Stomach (tissue), 9 donors: ENCODE data around the gene BACE1. TPM values are rescaled to one million over a fixed set of nuclear protein-coding genes. Genes with fewer than 3 reads are reported as not detected.

Experiments
- DNase-seq, 2 donors: peaks; one replicate each; pipeline versions ENCODE4 v3.0.0 to v3.0.0-alpha.2; 2013 to 2019
- H3K27ac ChIP-seq, 5 donors: fragments of 200-600 bp in 4 of 5; sonication (generic) in 4 of 5; one replicate each; pipeline ENCODE4 v1.5.1; 2013 to 2019; ENCODE audit warnings: mild to moderate bottlenecking in 1 of 5, moderate library complexity in 1 of 5
- H3K27me3 ChIP-seq, 3 donors: fragments of 200-600 bp; sonication (generic); one replicate each; pipeline ENCODE4 v1.5.1; 2017 to 2019; ENCODE audit warnings: mixed run types in 1 of 3
- H3K36me3 ChIP-seq, 4 donors: fragments of 200-600 bp; sonication (generic); 1 replicate in 3 of 4; 2 replicates in 1 of 4; pipeline ENCODE4 v1.5.1; 2016 to 2019
- H3K4me1 ChIP-seq, 4 donors: fragments of 200-600 bp; sonication (generic); one replicate each; pipeline ENCODE4 v1.5.1; 2016 to 2019
- H3K4me3 ChIP-seq, 4 donors: fragments of 200-600 bp; sonication (generic) in 3 of 4; one replicate each; pipeline ENCODE4 v1.5.1; 2016 to 2019; ENCODE audit warnings: mild to moderate bottlenecking in 1 of 4
- H3K9me3 ChIP-seq, 4 donors: fragments of 200-600 bp; sonication (generic); one replicate each; pipeline ENCODE4 v1.5.1; 2016 to 2019
- CTCF ChIP-seq, 7 experiments: fragments of 450-650 bp in 4 of 7; fragments of 200-600 bp in 3 of 7; sonication (generic) in 3 of 7; IDR thresholded peaks; one replicate each; pipeline ENCODE4 v1.5.1; 2016 to 2019; ENCODE audit warnings: antibody characterized with exemption in 7 of 7, control low read depth in 2 of 7, mild to moderate bottlenecking in 1 of 7
- EP300 ChIP-seq: sonication (generic); formaldehyde crosslinking; IDR thresholded peaks from one replicate; pipeline ENCODE4 v1.6.1; 2017; ENCODE audit warnings: antibody characterized with exemption
- POLR2A ChIP-seq, 4 donors: fragments of 450-650 bp; IDR thresholded peaks; one replicate each; pipeline ENCODE4 v1.6.1; 2016; ENCODE audit warnings: antibody characterized with exemption in 4 of 4, control low read depth in 2 of 4, mild to moderate bottlenecking in 1 of 4, moderate library complexity in 1 of 4
- POLR2AphosphoS5 ChIP-seq, 3 donors: sonication (generic); formaldehyde crosslinking; IDR thresholded peaks; one replicate each; pipeline ENCODE4 v1.6.1; 2016; ENCODE audit warnings: antibody characterized with exemption in 3 of 3
- WGBS, 5 donors: extraction: QIAGEN DNeasy Blood & Tissue Kit in 3 of 5; methylation state at CpG; one replicate each; pipeline versions ENCODE4 v1.1.5 to v1.1.7; 2013 to 2018; 5-methylcytosine and 5-hydroxymethylcytosine counted together
- intact Hi-C: fragments of 100-400 bp; cut with DNase I; formaldehyde crosslinking; loops from one replicate; pipeline ENCODE4 v1.15.1; 2023; ENCODE audit warnings: low total_unique reads
- polyA plus RNA-seq, 3 donors: library from polyadenylated mRNA; stranded (reverse); fragments of 200-250 nt; gene quantifications; one replicate each; pipeline ENCODE4 v1.2.3, GENCODE V29; 2013
- small RNA-seq, 4 donors: library from RNA; depleted of rRNA; stranded (forward); fragments of <200 nt; gene quantifications; one replicate each; pipeline ENCODE3, GENCODE V24; 2016
- total RNA-seq, 5 donors: library from RNA; depleted of rRNA; stranded (reverse); fragments of >200 nt; gene quantifications; one replicate each; pipeline versions ENCODE4 v1.1.0 to v1.2.3, GENCODE V29; 2014 to 2016
- donor health status: healthy with polysubstance abuse.
- donor health status: Bipolar disorder and iron deficiency.
- donor health status: healthy.

Gene BACE1
- total and polyA plus RNA-seq, 8 donors = 3.3 to 21.1 (median 14.2) TPM

GRCh38 chr11:117248341-117248740, 67.7 kb downstream of the BACE1 start:
- no peaks in the 10 kb centered on the region for H3K27me3 ChIP-seq
- no peak overlapping the region for H3K4me3 ChIP-seq
- no peak for DNase-seq
- intact Hi-C loops = no loop called here
- H3K36me3 ChIP-seq = peaks cover 45 to 86% (median 80%) of the 10 kb centered on the region in 4 donors
- H3K9me3 ChIP-seq = no peaks in the 10 kb centered on the region
- H3K27ac ChIP-seq = no peak overlapping the region
- TF ChIP-seq CTCF (IDR thresholded peaks at IDR 0.05) = no peak
- no peak for TF ChIP-seq EP300
- no peak for TF ChIP-seq POLR2A (IDR thresholded peaks at IDR 0.05)
- TF ChIP-seq POLR2AphosphoS5 (IDR thresholded peaks at IDR 0.05) = no peak
- no peaks in the 10 kb centered on the region for H3K4me1 ChIP-seq
- WGBS, 5 donors = 93 to 96% (median 94%) methylated on average over 4 of the region's 4 CpGs

GRCh38 chr11:117239295-117239694, 76.8 kb downstream of the BACE1 start:
- Histone ChIP-seq H3K36me3 (peaks cover 28 to 76% (median 66%) of the 10 kb centered on the region in 4 donors), H3K27me3 (no peaks in the 10 kb centered on the region), H3K4me1 (peaks cover 0 to 2% (median under 1%) of the 10 kb centered on the region in 4 donors), H3K4me3 (no peak overlapping the region), H3K27ac (no peak overlapping the region), H3K9me3 (no peaks in the 10 kb centered on the region)
- WGBS, 5 donors = 81 to 87% (median 86%) methylated on average over 6 of the region's 6 CpGs
- intact Hi-C loops = loop anchor here (10.0 kb wide), 1 partner anchor 76 kb away; the partner anchor contains the start of gene BACE1
- no peak for TF ChIP-seq CTCF (IDR thresholded peaks at IDR 0.05)
- TF ChIP-seq POLR2A (IDR thresholded peaks at IDR 0.05) = no peak
- TF ChIP-seq POLR2AphosphoS5 (IDR thresholded peaks at IDR 0.05) = no peak
- no peak for TF ChIP-seq EP300
- no peak for DNase-seq

- H3K4me1 ChIP-seq = peaks cover 4 to 13% (median 11%) of the 10 kb centered on the region in 4 donors
- WGBS, 5 donors = 91 to 96% (median 93%) methylated on average over 5 of the region's 5 CpGs
These were observed 77.8 kb downstream of the BACE1 start for GRCh38 chr11:117238221-117238620.

More at GRCh38 chr11:117238221-117238620, 77.8 kb downstream of the BACE1 start:
- TF ChIP-seq POLR2AphosphoS5 (IDR thresholded peaks at IDR 0.05) = no peak
- no peak for TF ChIP-seq POLR2A (IDR thresholded peaks at IDR 0.05)
- no peak for TF ChIP-seq EP300
- no peak for TF ChIP-seq CTCF (IDR thresholded peaks at IDR 0.05)
- no peak overlapping the region for H3K27ac ChIP-seq
- intact Hi-C loops = loop anchor here (10.0 kb wide), 1 partner anchor 77 kb away; the partner anchor contains the start of gene BACE1
- no peak overlapping the region for H3K4me3 ChIP-seq
- peaks cover 28 to 65% (median 56%) of the 10 kb centered on the region in 4 donors for H3K36me3 ChIP-seq
- H3K9me3 ChIP-seq = no peaks in the 10 kb centered on the region
- DNase-seq = no peak
- no peaks in the 10 kb centered on the region for H3K27me3 ChIP-seq

Small RNAs within 50 kb of the gene (small RNA-seq; reads per million reads assigned to genes)
- gene RF00564 = 0 reads per million in 4 donors

Other genes starting within 250 kb of the BACE1 start
- gene SIK3, start 217.8 kb downstream of the BACE1 start, total RNA-seq = 10 to 100 TPM in 4 of 5 donors, 1 to 10 TPM in 1; 8.7 to 97.8 (median 44.3) TPM
- gene SIK3, start 217.8 kb downstream of the BACE1 start, polyA plus RNA-seq = 1 to 10 TPM; 6.5 to 7.8 (median 7.0) TPM
- 100 to 1,000 TPM in 1 of 5 donors, 10 to 100 TPM in 4; 31.9 to 174 (median 63.0) TPM for gene PAFAH1B2, start 172.0 kb downstream of the BACE1 start, total RNA-seq
- gene PAFAH1B2, start 172.0 kb downstream of the BACE1 start, polyA plus RNA-seq = 10 to 100 TPM; 14.9 to 30.7 (median 27.5) TPM
- 100 to 1,000 TPM in 3 of 5 donors, 10 to 100 TPM in 2; 15.1 to 310 (median 132) TPM for gene SIDT2, start 137.5 kb downstream of the BACE1 start, total RNA-seq
- gene SIDT2, start 137.5 kb downstream of the BACE1 start, polyA plus RNA-seq = 10 to 100 TPM; 16.9 to 39.4 (median 24.3) TPM
- gene TAGLN, start 116.9 kb downstream of the BACE1 start, total RNA-seq = 1,000 to 10,000 TPM in 4 of 5 donors, 100 to 1,000 TPM in 1; 730 to 3,801 (median 2,320) TPM
- gene TAGLN, start 116.9 kb downstream of the BACE1 start, polyA plus RNA-seq = 1,000 to 10,000 TPM in 2 of 3 donors, 100 to 1,000 TPM in 1; 575 to 2,971 (median 1,072) TPM
- gene PCSK7, start 84.2 kb downstream of the BACE1 start, total RNA-seq = 100 to 1,000 TPM in 3 of 5 donors, 10 to 100 TPM in 2; 64.8 to 232 (median 139) TPM
- gene PCSK7, start 84.2 kb downstream of the BACE1 start, polyA plus RNA-seq = 10 to 100 TPM; 14.1 to 23.6 (median 20.4) TPM
- 10 to 100 TPM in 4 of 5 donors, 1 to 10 TPM in 1; 6.7 to 21.6 (median 13.8) TPM for gene RNF214, start 83.6 kb downstream of the BACE1 start, total RNA-seq
- gene RNF214, start 83.6 kb downstream of the BACE1 start, polyA plus RNA-seq = 10 to 100 TPM in 1 of 3 donors, 1 to 10 TPM in 2; 6.8 to 11.2 (median 8.0) TPM
- gene BACE1-AS, start 24.9 kb downstream of the BACE1 start, total RNA-seq = 1 to 10 TPM; 1.8 to 7.6 (median 5.5) TPM
- 1 to 10 TPM; 1.5 to 8.0 (median 2.9) TPM for gene BACE1-AS, start 24.9 kb downstream of the BACE1 start, polyA plus RNA-seq
- 10 to 100 TPM; 11.7 to 40.9 (median 26.1) TPM for gene CEP164, start 11.6 kb upstream of the BACE1 start, total RNA-seq
- 10 to 100 TPM in 2 of 3 donors, 1 to 10 TPM in 1; 9.5 to 18.6 (median 12.0) TPM for gene CEP164, start 11.6 kb upstream of the BACE1 start, polyA plus RNA-seq